CD14-positive monocyte (primary cell): ENCODE measurements around the gene WIZ. TPM values are rescaled to one million over a fixed set of nuclear protein-coding genes. Genes with fewer than 3 reads are reported as not detected.

Experiments
- DNase-seq, 3 donors: peaks; one replicate each; pipeline ENCODE4 v3.0.0-alpha.2; 2011 to 2022
- H2AFZ ChIP-seq: 2 replicates; pipeline ENCODE4 v1.6.0; 2012; ENCODE audit warnings: mild to moderate bottlenecking, low read depth, low read length, inconsistent platforms; ENCODE audit not compliant: insufficient read depth, poor library complexity, severe bottlenecking
- H3K27ac ChIP-seq, 2 donors: 1 replicate in 1 of 2; 2 replicates in 1 of 2; pipeline ENCODE4 v1.5.1; 2012 to 2013; ENCODE audit warnings: low read length in 2 of 2, control low read depth in 1 of 2, inconsistent platforms in 1 of 2, low read depth in 1 of 2, mild to moderate bottlenecking in 1 of 2
- H3K27me3 ChIP-seq, 2 donors: one replicate each; pipeline versions ENCODE4 v1.6.0 to v1.6.1; 2011 to 2013; ENCODE audit warnings: low read length in 2 of 2; ENCODE audit not compliant: control insufficient read depth in 2 of 2, insufficient read depth in 2 of 2
- H3K36me3 ChIP-seq, 2 donors: replicated peaks in 1 of 2; 1 replicate in 1 of 2; 2 replicates in 1 of 2; pipeline versions ENCODE4 v1.5.1 to v1.6.1; 2012 to 2013; ENCODE audit warnings: low read length in 2 of 2, control low read depth in 1 of 2, inconsistent platforms in 1 of 2, mild to moderate bottlenecking in 1 of 2; ENCODE audit not compliant: insufficient read depth in 2 of 2, control insufficient read depth in 1 of 2
- H3K4me1 ChIP-seq, 2 donors: 1 replicate in 1 of 2; 2 replicates in 1 of 2; pipeline versions ENCODE4 v1.5.1 to v1.6.1; 2012 to 2013; ENCODE audit warnings: low read length in 2 of 2, control low read depth in 1 of 2, inconsistent platforms in 1 of 2, mild to moderate bottlenecking in 1 of 2, moderate library complexity in 1 of 2; ENCODE audit not compliant: insufficient read depth in 2 of 2, control insufficient read depth in 1 of 2
- H3K4me2 ChIP-seq: replicated peaks from 2 replicates; pipeline ENCODE3; 2012; ENCODE audit warnings: low read length, moderate library complexity, mild to moderate bottlenecking; ENCODE audit not compliant: poor library complexity, severe bottlenecking; ENCODE audit errors: extremely low read depth
- H3K4me3 ChIP-seq, 3 experiments: fragments of 200-600 bp in 1 of 3; sonication (generic) in 1 of 3; replicated peaks in 1 of 3; 1 replicate in 2 of 3; 2 replicates in 1 of 3; pipeline ENCODE4 v1.5.1; 2011 to 2013; ENCODE audit warnings: low read length in 3 of 3, mild to moderate bottlenecking in 3 of 3, control low read depth in 2 of 3, low read depth in 2 of 3, inconsistent platforms in 1 of 3, moderate library complexity in 1 of 3
- H3K79me2 ChIP-seq: 2 replicates; pipeline ENCODE4 v1.6.0; 2012; ENCODE audit warnings: mild to moderate bottlenecking, control low read depth, inconsistent platforms, low read length, moderate library complexity; ENCODE audit not compliant: insufficient read depth
- H3K9ac ChIP-seq: 2 replicates; pipeline ENCODE4 v1.6.0; 2017; ENCODE audit warnings: low read length, mild to moderate bottlenecking; ENCODE audit not compliant: insufficient read depth, poor library complexity, severe bottlenecking
- H3K9me3 ChIP-seq, 2 donors: replicated peaks in 1 of 2; 1 replicate in 1 of 2; 2 replicates in 1 of 2; pipeline versions ENCODE4 v1.5.1 to v1.6.1; 2012 to 2013; ENCODE audit warnings: low read length in 2 of 2, control low read depth in 1 of 2; ENCODE audit not compliant: control insufficient read depth in 1 of 2, insufficient read depth in 1 of 2
- H4K20me1 ChIP-seq: 2 replicates; pipeline ENCODE4 v1.6.0; 2012; ENCODE audit warnings: mild to moderate bottlenecking, low read length, control low read depth, moderate library complexity; ENCODE audit not compliant: insufficient read depth
- H3K27ac Mint-ChIP-seq, 7 donors: one replicate each; pipeline ENCODE4 v1.8.0; 2020; ENCODE audit warnings: mild to moderate bottlenecking in 7 of 7, mixed read lengths in 7 of 7, moderate library complexity in 6 of 7, inconsistent platforms in 2 of 7
- H3K27me3 Mint-ChIP-seq, 3 donors: one replicate each; pipeline ENCODE4 v1.8.0; 2021 to 2022; ENCODE audit warnings: low read depth in 3 of 3, mild to moderate bottlenecking in 3 of 3, mixed read lengths in 3 of 3, moderate library complexity in 3 of 3, inconsistent platforms in 1 of 3
- H3K36me3 Mint-ChIP-seq, 2 donors: one replicate each; pipeline ENCODE4 v1.8.0; 2020; ENCODE audit warnings: mixed read lengths in 2 of 2, inconsistent platforms in 1 of 2, mild to moderate bottlenecking in 1 of 2
- H3K4me1 Mint-ChIP-seq: one replicate; pipeline ENCODE4 v1.8.0; 2020; ENCODE audit warnings: mild to moderate bottlenecking, mixed read lengths
- H3K4me3 Mint-ChIP-seq, 2 donors: one replicate each; pipeline ENCODE4 v1.8.0; 2020; ENCODE audit warnings: mild to moderate bottlenecking in 2 of 2, mixed read lengths in 2 of 2, moderate library complexity in 1 of 2
- H3K9me3 Mint-ChIP-seq, 7 donors: one replicate each; pipeline ENCODE4 v1.8.0; 2020 to 2022; ENCODE audit warnings: mixed read lengths in 7 of 7, mild to moderate bottlenecking in 6 of 7, moderate library complexity in 6 of 7, inconsistent platforms in 2 of 7
- WGBS: methylation state at CpG from one replicate; pipeline ENCODE4 v1.1.5; 2013; ENCODE audit warnings: missing lambda C conversion rate; ENCODE audit not compliant: insufficient coverage; 5-methylcytosine and 5-hydroxymethylcytosine counted together
- intact Hi-C, 2 donors: fragments of 100-400 bp; cut with micrococcal nuclease; formaldehyde crosslinking; loops; one replicate each; pipeline versions ENCODE4 v1.15.0 to v1.15.1; 2023
- polyA plus RNA-seq, 3 donors: library from polyadenylated mRNA; depleted of rRNA in 1 of 3; unstranded in 2 of 3; stranded (reverse) in 1 of 3; fragments of 300-500 nt in 2 of 3; fragments of >200 nt in 1 of 3; fragmentation: Illumina TruSeq in 2 of 3; gene quantifications; 1 replicate in 2 of 3; 2 replicates in 1 of 3; pipeline ENCODE4 v1.2.3, GENCODE V29; 2012 to 2021
- TF ChIP-seq, protein P1 (sequence below): fragments of 200-600 bp; IDR thresholded peaks from one replicate; pipeline ENCODE4 v1.8.0; 2022; ENCODE audit warnings: antibody characterized with exemption, mild to moderate bottlenecking

WIZ gene
- polyA plus RNA-seq, 3 donors, result 0.47 to 13.7 (median 0.51) TPM

DNA sequence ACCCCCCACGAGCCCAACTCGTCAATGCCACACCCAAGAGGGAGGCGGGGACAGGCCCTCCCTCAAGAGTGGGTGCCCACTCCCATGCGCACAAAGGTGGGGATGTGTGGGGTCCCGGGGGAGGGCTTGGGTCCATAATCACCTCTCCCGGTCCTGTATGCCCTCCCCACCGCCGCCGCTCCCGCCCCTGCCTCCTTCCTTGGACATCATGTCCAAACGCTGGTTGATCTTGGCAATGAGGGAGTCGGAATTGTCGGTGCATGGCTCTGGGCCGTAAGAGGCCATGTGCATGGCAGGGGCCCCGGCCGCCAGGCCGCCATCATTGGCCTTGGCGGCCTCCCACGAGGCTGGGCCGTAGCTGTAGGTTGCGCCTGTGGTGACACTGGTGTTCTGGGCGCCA is 76.1 kb downstream of the WIZ start:
- TF ChIP-seq, protein P1, sequence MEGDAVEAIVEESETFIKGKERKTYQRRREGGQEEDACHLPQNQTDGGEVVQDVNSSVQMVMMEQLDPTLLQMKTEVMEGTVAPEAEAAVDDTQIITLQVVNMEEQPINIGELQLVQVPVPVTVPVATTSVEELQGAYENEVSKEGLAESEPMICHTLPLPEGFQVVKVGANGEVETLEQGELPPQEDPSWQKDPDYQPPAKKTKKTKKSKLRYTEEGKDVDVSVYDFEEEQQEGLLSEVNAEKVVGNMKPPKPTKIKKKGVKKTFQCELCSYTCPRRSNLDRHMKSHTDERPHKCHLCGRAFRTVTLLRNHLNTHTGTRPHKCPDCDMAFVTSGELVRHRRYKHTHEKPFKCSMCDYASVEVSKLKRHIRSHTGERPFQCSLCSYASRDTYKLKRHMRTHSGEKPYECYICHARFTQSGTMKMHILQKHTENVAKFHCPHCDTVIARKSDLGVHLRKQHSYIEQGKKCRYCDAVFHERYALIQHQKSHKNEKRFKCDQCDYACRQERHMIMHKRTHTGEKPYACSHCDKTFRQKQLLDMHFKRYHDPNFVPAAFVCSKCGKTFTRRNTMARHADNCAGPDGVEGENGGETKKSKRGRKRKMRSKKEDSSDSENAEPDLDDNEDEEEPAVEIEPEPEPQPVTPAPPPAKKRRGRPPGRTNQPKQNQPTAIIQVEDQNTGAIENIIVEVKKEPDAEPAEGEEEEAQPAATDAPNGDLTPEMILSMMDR, result no peak
- Histone ChIP-seq H3K9ac (no peak overlapping the region), H4K20me1 (peaks cover 90% of the 10 kb centered on the region), H3K79me2 (peaks cover 67% of the 10 kb centered on the region), H3K4me2 (no peak overlapping the region), H2AFZ (no peak overlapping the region), H3K27ac (no peak overlapping the region), H3K27me3 (no peaks in the 10 kb centered on the region), H3K4me3 (no peak overlapping the region), H3K9me3 (no peaks in the 10 kb centered on the region), H3K4me1 (peaks cover 16 to 22% of the 10 kb centered on the region in 2 donors), H3K36me3 (peaks cover 61 to 67% of the 10 kb centered on the region in 2 donors)
- intact Hi-C loops, result loop anchor here (10.0 kb wide), 2 partner anchors 109 to 249 kb away; a partner anchor contains a TSS
- peak overlapping the region in 1 of 7 donors; percentile 2 for H3K27ac Mint-ChIP-seq
- H3K36me3 Mint-ChIP-seq, result peaks cover 48 to 68% of the 10 kb centered on the region in 2 donors
- peaks cover 0 to 2% (median 0%) of the 10 kb centered on the region in 7 donors for H3K9me3 Mint-ChIP-seq
- H3K4me1 Mint-ChIP-seq, result peaks cover 20% of the 10 kb centered on the region
- peaks cover 0 to 3% (median 1%) of the 10 kb centered on the region in 3 donors for H3K27me3 Mint-ChIP-seq
- no peak for DNase-seq
- 94% methylated on average over 19 of the region's 22 CpGs for WGBS
- no peak overlapping the region for H3K4me3 Mint-ChIP-seq

- Histone ChIP-seq H3K36me3 (peaks cover 69 to 74% of the 10 kb centered on the region in 2 donors), H4K20me1 (peaks cover 86% of the 10 kb centered on the region), H3K79me2 (peaks cover 60% of the 10 kb centered on the region), H3K27me3 (no peaks in the 10 kb centered on the region), H3K4me1 (peaks cover 12 to 17% of the 10 kb centered on the region in 2 donors), H3K4me3 (no peak overlapping the region), H3K27ac (no peak overlapping the region), H3K9me3 (no peaks in the 10 kb centered on the region), H3K4me2 (no peak overlapping the region), H3K9ac (no peak overlapping the region), H2AFZ (no peak overlapping the region)
- TF ChIP-seq, protein P1, result no peak
- intact Hi-C loops, result loop anchor here (10.0 kb wide), 2 partner anchors 108 to 248 kb away; a partner anchor contains a TSS
- peaks cover 13% of the 10 kb centered on the region for H3K4me1 Mint-ChIP-seq
- peak overlapping the region in 1 of 7 donors; percentile 51 for H3K27ac Mint-ChIP-seq
- 98% methylated on average over 30 of the region's 30 CpGs for WGBS
- H3K4me3 Mint-ChIP-seq, result no peak overlapping the region
- peaks cover 0 to 3% (median 1%) of the 10 kb centered on the region in 3 donors for H3K27me3 Mint-ChIP-seq
- no peak for DNase-seq
- H3K36me3 Mint-ChIP-seq, result peaks cover 54 to 75% of the 10 kb centered on the region in 2 donors
- peaks cover 0 to 2% (median 0%) of the 10 kb centered on the region in 7 donors for H3K9me3 Mint-ChIP-seq
Measured at GRCh38 chr19:15372891-15373301, 76.9 kb downstream of the WIZ start.
